ENCODE data around the gene TEKT2.

Gene TEKT2

GRCh38 chr1:36087233-36088123 lies 3.6 kb downstream of the TEKT2 start:
- DNase-seq (ENCODE audit: low read depth in 1 of 2, low spot score in 1 of 2), result no peak

- DNase-seq (ENCODE audit: low read depth in 1 of 2, low spot score in 1 of 2), result no peak
Observed at GRCh38 chr1:36088265-36088576, 4.3 kb downstream of the TEKT2 start.

- DNase-seq (ENCODE audit: low read depth in 1 of 2, low spot score in 1 of 2), result peak; percentile 83 to 85
Observed at GRCh38 chr1:36088577-36089392, 4.9 kb downstream of the TEKT2 start, which contains the start of gene ADPRS. ADPRS (plus strand) TSS chr1:36088892; CDS start chr1:36088905, 13 bp downstream.

GRCh38 chr1:36089393-36090121 lies 5.7 kb downstream of the TEKT2 start:
- DNase-seq (ENCODE audit: low read depth in 1 of 2, low spot score in 1 of 2), result no peak

- DNase-seq (ENCODE audit: low read depth in 1 of 2, low spot score in 1 of 2), result no peak
Observed at GRCh38 chr1:36091141-36091540, 7.2 kb downstream of the TEKT2 start.

- DNase-seq (ENCODE audit: low read depth in 1 of 2, low spot score in 1 of 2), result no peak
Observed at GRCh38 chr1:36091698-36092097, 7.8 kb downstream of the TEKT2 start.

- no peak for DNase-seq (ENCODE audit: low read depth in 1 of 2, low spot score in 1 of 2)
Observed at GRCh38 chr1:36092166-36092797, 8.4 kb downstream of the TEKT2 start.

- DNase-seq (ENCODE audit: low read depth in 1 of 2, low spot score in 1 of 2), result no peak
Observed at GRCh38 chr1:36092798-36093185, 8.9 kb downstream of the TEKT2 start.

- no peak for DNase-seq (ENCODE audit: low read depth in 1 of 2, low spot score in 1 of 2)
Observed at GRCh38 chr1:36093226-36093625, 9.3 kb downstream of the TEKT2 start.

- DNase-seq (ENCODE audit: low read depth in 1 of 2, low spot score in 1 of 2), result no peak
Observed at GRCh38 chr1:36093929-36094328, 10.0 kb downstream of the TEKT2 start.

GRCh38 chr1:36094621-36095061 lies 10.7 kb downstream of the TEKT2 start:
- no peak for DNase-seq (ENCODE audit: low read depth in 1 of 2, low spot score in 1 of 2)

- no peak for DNase-seq (ENCODE audit: low read depth in 1 of 2, low spot score in 1 of 2)
Observed at GRCh38 chr1:36095760-36096405, 12.0 kb downstream of the TEKT2 start.

GRCh38 chr1:36096500-36097432 lies 12.9 kb downstream of the TEKT2 start:
- DNase-seq (ENCODE audit: low read depth in 1 of 2, low spot score in 1 of 2), result no peak

- DNase-seq (ENCODE audit: low read depth in 1 of 2, low spot score in 1 of 2), result no peak
Observed at GRCh38 chr1:36097693-36098585, 14.0 kb downstream of the TEKT2 start.

- DNase-seq (ENCODE audit: low read depth in 1 of 2, low spot score in 1 of 2), result no peak
Observed at GRCh38 chr1:36098650-36099365, 14.9 kb downstream of the TEKT2 start.

GRCh38 chr1:36099681-36100341 lies 15.9 kb downstream of the TEKT2 start:
- DNase-seq (ENCODE audit: low read depth in 1 of 2, low spot score in 1 of 2), result peak; percentile 57 to 63

- DNase-seq (ENCODE audit: low read depth in 1 of 2, low spot score in 1 of 2), result no peak
Observed at GRCh38 chr1:36100376-36100775, 16.5 kb downstream of the TEKT2 start.
